RWPE2 (cell line): Measurements from ENCODE around the gene CDON.

Experiments
- ATAC-seq: fragments of 200-7000 bp; cut with Tn5 transposase; 3 replicates; pipeline ENCODE4 v1.9.1; 2021; ENCODE audit warnings: low read depth
- DNase-seq: peaks from one replicate; pipeline ENCODE4 v3.0.0-alpha.2; 2020; ENCODE audit warnings: low spot score
- H3K27ac ChIP-seq: fragments of 450-650 bp; 2 replicates; pipeline ENCODE4 v1.5.1; 2017; ENCODE audit warnings: mild to moderate bottlenecking; ENCODE audit not compliant: poor library complexity, severe bottlenecking
- H3K27me3 ChIP-seq: fragments of 250-450 bp; sonication (Bioruptor Pico); 2 replicates; pipeline ENCODE4 v1.5.1; 2021; ENCODE audit warnings: mild to moderate bottlenecking, moderate library complexity; ENCODE audit not compliant: insufficient read depth, poor library complexity, severe bottlenecking
- H3K36me3 ChIP-seq: fragments of 250-450 bp; sonication (Bioruptor Pico); 2 replicates; pipeline ENCODE4 v1.5.1; 2020; ENCODE audit warnings: low read depth, mild to moderate bottlenecking, moderate library complexity
- H3K4me1 ChIP-seq: fragments of 250-450 bp; sonication (Bioruptor Pico); 2 replicates; pipeline ENCODE4 v1.5.1; 2021; ENCODE audit warnings: mild to moderate bottlenecking, moderate library complexity; ENCODE audit not compliant: insufficient read depth, poor library complexity, severe bottlenecking
- H3K4me3 ChIP-seq: fragments of 250-450 bp; sonication (Bioruptor Pico); 2 replicates; pipeline ENCODE4 v1.5.1; 2021; ENCODE audit warnings: mild to moderate bottlenecking, moderate library complexity; ENCODE audit not compliant: severe bottlenecking
- H3K9me3 ChIP-seq: fragments of 250-450 bp; sonication (Bioruptor Pico); 2 replicates; pipeline ENCODE4 v1.5.1; 2021; ENCODE audit warnings: mild to moderate bottlenecking, moderate library complexity; ENCODE audit not compliant: severe bottlenecking
- TF ChIP-seq, protein P1 (sequence below): fragments of 450-650 bp; IDR thresholded peaks from one replicate; pipeline ENCODE4 v1.5.1; 2017; ENCODE audit warnings: mild to moderate bottlenecking, moderate library complexity; ENCODE audit not compliant: poor library complexity, severe bottlenecking

CDON gene

DNA sequence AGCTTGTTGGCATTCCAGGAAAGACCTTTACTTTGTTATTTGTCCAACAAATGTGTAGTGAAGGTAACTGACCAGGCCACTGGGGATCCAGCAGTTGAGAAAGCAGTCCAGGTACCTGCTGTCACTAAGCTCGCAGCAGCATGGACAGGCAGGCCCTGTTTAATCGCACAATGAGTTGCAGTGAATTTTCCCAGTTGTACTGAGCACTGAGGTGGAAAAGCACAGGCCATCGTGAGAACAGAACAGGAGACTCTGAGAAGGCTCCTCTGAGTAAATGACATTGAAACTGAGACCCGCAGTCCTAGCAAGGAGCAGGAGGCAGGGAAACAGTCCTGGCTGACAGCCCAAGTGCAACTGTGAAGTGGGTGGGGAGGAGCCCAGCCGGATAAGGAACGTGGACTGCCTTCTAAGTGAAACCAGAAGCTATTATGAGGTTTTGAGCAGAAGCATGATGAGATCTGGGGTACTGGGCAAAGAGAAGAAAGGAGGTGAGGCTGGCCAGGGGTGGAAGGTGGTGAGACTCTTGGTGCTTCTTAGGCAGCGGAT, 39.8 kb upstream of the CDON start:
- peak; percentile 12; the same call in 1 of the 3 replicates for ATAC-seq
- Histone ChIP-seq H3K4me3 (no peak overlapping the region), H3K36me3 (no peaks in the 10 kb centered on the region), H3K9me3 (no peaks in the 10 kb centered on the region), H3K4me1 (no peaks in the 10 kb centered on the region), H3K27me3 (no peaks in the 10 kb centered on the region), H3K27ac (no peak overlapping the region)
- no peak for DNase-seq
- TF ChIP-seq, protein P1, sequence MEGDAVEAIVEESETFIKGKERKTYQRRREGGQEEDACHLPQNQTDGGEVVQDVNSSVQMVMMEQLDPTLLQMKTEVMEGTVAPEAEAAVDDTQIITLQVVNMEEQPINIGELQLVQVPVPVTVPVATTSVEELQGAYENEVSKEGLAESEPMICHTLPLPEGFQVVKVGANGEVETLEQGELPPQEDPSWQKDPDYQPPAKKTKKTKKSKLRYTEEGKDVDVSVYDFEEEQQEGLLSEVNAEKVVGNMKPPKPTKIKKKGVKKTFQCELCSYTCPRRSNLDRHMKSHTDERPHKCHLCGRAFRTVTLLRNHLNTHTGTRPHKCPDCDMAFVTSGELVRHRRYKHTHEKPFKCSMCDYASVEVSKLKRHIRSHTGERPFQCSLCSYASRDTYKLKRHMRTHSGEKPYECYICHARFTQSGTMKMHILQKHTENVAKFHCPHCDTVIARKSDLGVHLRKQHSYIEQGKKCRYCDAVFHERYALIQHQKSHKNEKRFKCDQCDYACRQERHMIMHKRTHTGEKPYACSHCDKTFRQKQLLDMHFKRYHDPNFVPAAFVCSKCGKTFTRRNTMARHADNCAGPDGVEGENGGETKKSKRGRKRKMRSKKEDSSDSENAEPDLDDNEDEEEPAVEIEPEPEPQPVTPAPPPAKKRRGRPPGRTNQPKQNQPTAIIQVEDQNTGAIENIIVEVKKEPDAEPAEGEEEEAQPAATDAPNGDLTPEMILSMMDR = no peak

DNA sequence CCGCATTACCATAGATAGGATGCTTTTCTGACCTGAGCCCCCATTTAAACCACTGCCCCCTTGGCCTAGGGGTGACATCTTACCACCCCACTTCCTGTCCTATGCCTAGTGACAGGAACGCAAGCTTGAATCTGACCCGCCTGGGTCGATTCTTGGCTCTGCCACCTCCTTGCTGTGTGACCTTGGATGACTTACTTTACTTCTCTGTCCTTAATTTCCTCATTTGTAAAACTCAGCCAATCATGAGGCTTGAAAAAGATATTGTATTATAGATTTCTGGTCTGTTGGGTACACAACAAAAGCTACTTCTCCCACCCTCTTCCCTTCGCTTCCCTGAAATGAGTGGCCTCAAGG, 39.2 kb upstream of the CDON start:
- H3K4me3 ChIP-seq = no peak overlapping the region
- no peaks in the 10 kb centered on the region for H3K4me1 ChIP-seq
- TF ChIP-seq, protein P1 = no peak
- DNase-seq = no peak
- H3K27me3 ChIP-seq = no peaks in the 10 kb centered on the region
- ATAC-seq = no peak
- H3K36me3 ChIP-seq = no peaks in the 10 kb centered on the region
- H3K9me3 ChIP-seq = no peaks in the 10 kb centered on the region
- H3K27ac ChIP-seq = no peak overlapping the region

DNA sequence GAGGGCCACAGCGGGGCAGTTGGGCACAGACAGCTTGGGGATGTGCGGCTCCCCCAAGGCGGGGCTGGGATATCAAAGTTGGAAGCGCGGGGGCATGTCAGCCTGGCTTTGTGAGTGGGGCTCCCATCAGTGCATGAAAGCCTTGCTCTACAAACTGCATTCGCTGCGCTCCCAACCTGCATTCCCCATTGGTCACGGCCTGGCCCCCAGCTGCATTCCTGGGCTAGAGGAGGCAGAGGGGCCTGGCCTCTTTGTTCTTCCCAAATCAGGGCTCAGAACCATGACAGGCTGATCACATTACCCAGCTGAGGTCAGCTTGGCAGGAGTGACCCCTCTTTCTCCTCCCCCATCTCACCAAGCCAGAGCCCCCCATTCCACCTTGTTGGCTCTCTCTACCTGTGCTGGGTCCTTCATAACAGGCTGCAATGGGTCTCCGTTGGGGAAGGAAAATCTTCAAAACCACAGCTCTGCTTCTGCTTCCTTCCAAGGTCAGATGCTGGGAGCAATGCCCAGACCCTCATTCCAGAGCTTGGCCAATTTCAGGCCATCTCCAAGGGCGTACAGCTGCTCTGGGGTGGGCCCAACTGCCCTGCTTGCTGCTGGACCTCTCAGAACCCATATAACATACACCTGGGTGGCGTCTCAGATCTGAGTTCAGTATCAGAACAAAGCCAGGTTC, 38.7 kb upstream of the CDON start:
- no peaks in the 10 kb centered on the region for H3K9me3 ChIP-seq
- DNase-seq (no peak), ATAC-seq (no peak)
- H3K27ac ChIP-seq = no peak overlapping the region
- H3K27me3 ChIP-seq = no peaks in the 10 kb centered on the region
- H3K4me1 ChIP-seq = no peaks in the 10 kb centered on the region
- TF ChIP-seq, protein P1 = no peak
- H3K4me3 ChIP-seq = no peak overlapping the region
- no peaks in the 10 kb centered on the region for H3K36me3 ChIP-seq

DNA sequence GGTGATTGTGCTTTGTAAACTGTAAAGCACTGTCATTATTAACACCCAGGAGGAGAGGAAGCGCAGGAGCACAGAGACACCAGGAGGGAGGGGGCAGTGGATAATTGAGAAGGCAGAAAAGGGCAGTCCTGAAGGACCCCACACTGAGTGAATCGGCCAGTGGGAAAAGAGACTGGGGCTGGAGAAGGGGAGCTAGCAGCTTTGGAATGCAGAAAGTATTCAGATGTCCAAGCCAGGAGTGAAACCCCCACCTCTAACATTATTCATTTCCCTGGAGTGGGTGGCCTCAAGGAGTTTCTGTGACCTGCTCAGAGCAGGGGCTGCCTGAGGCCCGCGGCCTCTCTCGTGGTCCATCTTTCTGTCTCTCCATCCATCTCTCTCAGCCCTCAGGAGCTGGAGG, 38.0 kb upstream of the CDON start:
- TF ChIP-seq, protein P1 = no peak
- no peaks in the 10 kb centered on the region for H3K27me3 ChIP-seq
- H3K36me3 ChIP-seq = no peaks in the 10 kb centered on the region
- ATAC-seq = no peak
- H3K4me1 ChIP-seq = no peaks in the 10 kb centered on the region
- H3K27ac ChIP-seq = no peak overlapping the region
- H3K4me3 ChIP-seq = no peak overlapping the region
- DNase-seq = no peak
- no peaks in the 10 kb centered on the region for H3K9me3 ChIP-seq

DNA sequence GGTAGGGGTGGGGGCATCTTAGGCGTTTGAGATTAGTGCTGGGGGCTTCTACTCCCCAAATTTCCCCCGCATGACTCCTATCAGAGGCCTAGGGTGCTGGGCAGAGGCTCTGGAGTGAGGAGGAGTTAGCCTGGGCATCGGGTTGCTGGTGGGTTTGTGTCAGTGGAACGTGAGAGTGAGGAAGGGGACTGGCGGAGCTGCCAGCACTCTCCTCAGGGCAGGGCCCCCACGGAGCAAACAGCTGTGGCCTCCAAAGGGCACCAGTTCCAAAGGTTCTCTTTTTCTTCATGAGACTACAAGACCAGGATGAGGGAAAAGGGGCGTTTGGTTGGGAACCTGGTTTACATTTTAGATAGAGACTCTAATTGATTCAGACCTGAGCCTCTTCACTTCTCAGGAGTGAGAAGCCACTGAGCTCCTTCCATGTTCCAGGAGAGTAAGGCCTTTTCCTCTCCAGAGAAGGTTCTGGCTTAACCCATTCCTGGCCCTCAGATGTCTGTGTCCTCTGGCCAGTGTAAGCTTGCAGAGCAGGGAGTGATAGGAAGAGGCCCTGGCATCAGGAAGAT, 35.6 kb upstream of the CDON start:
- ATAC-seq (no peak), DNase-seq (no peak)
- Histone ChIP-seq H3K27me3 (no peaks in the 10 kb centered on the region), H3K4me1 (no peaks in the 10 kb centered on the region), H3K27ac (no peak overlapping the region), H3K36me3 (no peaks in the 10 kb centered on the region), H3K4me3 (no peak overlapping the region), H3K9me3 (no peaks in the 10 kb centered on the region)
- TF ChIP-seq, protein P1 = no peak
